LHCN-M2 (cell line): ENCODE measurements around the gene RRP1B. TPM values are rescaled to one million over a fixed set of nuclear protein-coding genes. Genes with fewer than 3 reads are reported as not detected.

Experiments
- DNase-seq: peaks from one replicate; pipeline ENCODE4 v3.0.0-alpha.2; 2012; ENCODE audit warnings: low read depth
- total RNA-seq: library from RNA; depleted of rRNA; stranded (reverse); fragments of >200 nt; gene quantifications from 2 replicates; pipeline ENCODE4 v1.2.3, GENCODE V29; 2014

The RRP1B gene
- total RNA-seq, 1 experiment from 2014 or later = 36.8 TPM

DNA sequence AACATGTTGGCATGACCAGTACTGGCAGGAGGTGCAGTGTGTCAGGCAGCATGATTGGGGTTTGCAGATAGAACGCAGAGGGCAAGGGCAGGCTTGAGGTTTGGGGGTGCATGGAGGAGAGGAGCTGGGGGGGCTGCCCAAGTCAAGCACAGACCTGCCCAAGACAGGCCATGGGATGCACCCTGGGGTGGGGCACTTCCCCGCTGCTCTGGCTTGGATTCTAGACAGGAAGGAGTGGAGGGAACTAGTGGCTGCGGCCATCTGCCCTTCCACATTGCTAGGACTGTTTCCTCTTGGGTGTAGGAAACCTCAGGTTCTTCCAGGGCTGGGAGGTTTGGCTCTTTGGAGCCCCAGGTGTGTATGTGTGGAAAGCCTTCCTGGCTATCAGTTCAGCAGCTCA is 62.6 kb downstream of the RRP1B start:
- no peak for DNase-seq

DNA sequence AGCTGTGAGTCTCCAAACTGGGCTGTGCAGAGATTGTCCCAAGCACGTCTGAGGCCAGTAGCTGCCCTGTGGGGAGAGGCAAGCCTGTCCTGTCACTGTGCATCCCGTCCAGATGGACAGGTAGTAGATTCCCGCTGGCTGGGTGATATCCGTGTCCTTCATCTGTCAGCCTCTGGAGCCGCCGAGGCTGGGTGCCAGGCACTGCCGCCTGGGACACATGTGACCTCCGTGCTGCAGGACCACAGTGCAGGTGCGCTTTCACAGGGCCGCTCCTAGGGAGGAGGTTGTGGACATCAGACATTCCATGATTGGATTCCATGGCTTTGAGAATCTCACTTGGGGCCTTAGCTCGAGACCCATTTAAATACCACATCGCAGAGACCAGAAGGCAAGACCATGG is 64.3 kb downstream of the RRP1B start:
- no peak for DNase-seq

- DNase-seq = no peak
These were observed 67.5 kb downstream of the RRP1B start for GRCh38 chr21:43726686-43727518.

GRCh38 chr21:43727519-43728153 is 68.3 kb downstream of the RRP1B start:
- peak; percentile 82 for DNase-seq

- no peak for DNase-seq
These were observed 68.8 kb downstream of the RRP1B start for GRCh38 chr21:43728154-43728466.

- DNase-seq = peak; percentile 97
These were observed 69.4 kb downstream of the RRP1B start for GRCh38 chr21:43728467-43729390.

GRCh38 chr21:43731476-43731875 is 72.1 kb downstream of the RRP1B start:
- DNase-seq = no peak

GRCh38 chr21:43731891-43732711 is 72.7 kb downstream of the RRP1B start:
- no peak for DNase-seq

- DNase-seq = no peak
These were observed 73.7 kb downstream of the RRP1B start for GRCh38 chr21:43733060-43733459.

GRCh38 chr21:43733529-43734071 is 74.2 kb downstream of the RRP1B start:
- DNase-seq = peak; percentile 80

DNA sequence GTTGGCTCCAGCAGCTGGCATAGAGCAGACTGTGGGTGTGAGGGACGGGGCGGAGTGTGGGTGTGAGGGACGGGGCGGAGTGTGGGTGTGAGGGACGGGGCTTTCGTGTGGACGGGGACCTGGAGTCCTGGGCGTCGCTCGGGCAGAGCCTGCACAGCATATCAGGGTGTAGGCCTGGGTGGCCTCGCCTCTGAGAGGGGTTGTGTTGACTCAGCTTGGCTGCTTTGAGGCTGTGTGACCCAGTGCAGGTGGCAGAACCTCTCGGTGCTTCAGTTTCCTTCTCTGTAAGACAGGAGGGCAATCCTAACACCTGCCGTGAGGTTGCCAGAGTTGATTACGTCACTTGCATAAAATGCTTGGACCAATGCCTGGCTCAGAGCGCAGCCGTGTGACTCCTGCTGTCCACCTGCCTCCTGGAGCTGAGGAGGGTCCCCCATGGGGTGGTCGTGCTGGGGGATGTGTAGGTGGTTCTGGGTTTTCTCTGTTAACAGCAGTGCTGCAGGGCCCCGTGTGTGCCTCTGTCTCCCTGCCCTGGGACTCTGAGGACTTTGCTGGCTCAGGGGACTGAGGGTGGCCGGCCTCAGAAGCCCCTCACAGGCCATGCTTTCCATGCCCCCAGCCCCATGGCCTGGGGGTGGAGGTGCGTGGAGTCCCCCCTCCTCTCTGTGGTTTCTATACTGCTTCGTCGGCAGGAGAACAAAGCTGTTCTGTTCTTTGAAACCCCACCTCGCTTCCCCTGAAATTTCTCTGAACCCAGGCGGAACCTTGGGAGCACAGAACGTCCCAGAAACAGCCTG is 75.0 kb downstream of the RRP1B start:
- DNase-seq = no peak

- peak; percentile 70 for DNase-seq
These were observed 75.5 kb downstream of the RRP1B start for GRCh38 chr21:43734928-43735229.

DNA sequence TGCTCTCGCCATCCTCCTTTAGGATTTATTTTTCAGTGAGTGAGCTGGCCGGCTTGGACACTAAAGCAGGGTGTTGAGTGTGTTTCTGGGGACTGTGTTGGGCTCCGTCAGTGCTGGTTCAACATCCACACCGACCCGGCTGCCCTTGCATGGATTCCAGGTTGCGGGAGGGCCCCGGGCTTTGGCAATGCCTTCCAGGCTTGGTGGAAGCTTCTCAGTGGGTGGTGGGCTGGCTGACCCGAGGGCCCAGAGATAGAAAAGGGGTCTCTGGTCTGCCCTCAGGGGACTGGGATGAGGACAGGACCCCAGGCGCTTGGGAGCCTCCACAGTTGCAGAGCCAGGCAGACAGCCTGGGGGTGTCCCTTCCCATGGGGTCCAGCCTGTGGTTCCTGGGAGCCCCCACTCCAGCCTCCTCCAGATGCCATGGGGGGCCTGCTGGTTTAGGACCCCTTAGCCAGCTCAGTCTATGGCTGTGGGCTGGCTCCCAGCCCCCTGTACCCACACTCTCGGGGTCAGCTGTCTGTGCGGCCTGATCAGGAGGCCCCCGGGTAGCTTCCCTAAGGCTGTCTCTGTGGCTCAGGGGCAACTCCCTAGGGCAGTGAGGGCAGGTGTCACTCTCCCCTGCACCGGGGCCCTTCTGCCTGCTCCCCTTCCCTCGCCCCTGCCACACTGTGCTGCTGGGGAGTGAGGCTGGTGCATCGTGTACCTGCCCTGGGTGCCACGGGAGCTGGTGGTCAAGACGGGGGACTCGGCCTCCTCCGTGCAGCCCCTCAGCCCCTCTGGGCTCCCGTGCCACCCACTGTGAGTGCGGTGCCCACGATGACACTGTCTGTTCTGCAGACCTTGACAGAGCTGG is 76.1 kb downstream of the RRP1B start:
- DNase-seq = no peak

DNA sequence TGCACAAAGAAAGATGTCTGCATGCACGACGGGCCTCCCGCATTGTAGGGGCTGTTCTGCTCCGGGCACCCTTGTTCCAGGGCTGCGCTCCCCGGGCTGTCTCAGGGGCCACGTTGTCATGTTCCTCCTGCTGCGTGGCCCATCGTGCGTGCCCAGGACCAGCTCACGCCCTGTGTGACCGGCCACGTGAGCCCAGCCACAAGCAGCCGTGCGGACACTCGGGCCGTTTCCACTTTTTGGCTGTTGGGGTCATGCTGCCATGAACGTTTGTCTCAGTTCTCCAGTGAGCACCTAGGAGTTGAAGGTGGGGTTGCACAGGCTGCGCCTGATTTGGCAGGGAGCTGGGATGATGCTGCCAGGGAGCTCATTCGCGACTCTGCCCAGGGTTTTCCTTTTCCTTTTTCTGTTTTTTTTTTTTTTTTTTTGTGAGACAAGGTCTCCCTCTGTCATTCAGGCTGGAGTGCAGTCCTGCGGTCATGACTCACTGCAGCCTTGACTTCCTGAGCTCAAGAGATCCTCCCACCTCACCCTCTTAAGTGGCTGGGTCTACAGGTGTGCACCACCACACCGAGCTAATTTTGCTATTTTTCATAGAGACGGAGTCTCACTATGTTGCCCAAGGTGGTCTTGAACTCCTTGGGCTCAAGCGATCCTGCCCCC is 77.0 kb downstream of the RRP1B start:
- DNase-seq = no peak

DNA sequence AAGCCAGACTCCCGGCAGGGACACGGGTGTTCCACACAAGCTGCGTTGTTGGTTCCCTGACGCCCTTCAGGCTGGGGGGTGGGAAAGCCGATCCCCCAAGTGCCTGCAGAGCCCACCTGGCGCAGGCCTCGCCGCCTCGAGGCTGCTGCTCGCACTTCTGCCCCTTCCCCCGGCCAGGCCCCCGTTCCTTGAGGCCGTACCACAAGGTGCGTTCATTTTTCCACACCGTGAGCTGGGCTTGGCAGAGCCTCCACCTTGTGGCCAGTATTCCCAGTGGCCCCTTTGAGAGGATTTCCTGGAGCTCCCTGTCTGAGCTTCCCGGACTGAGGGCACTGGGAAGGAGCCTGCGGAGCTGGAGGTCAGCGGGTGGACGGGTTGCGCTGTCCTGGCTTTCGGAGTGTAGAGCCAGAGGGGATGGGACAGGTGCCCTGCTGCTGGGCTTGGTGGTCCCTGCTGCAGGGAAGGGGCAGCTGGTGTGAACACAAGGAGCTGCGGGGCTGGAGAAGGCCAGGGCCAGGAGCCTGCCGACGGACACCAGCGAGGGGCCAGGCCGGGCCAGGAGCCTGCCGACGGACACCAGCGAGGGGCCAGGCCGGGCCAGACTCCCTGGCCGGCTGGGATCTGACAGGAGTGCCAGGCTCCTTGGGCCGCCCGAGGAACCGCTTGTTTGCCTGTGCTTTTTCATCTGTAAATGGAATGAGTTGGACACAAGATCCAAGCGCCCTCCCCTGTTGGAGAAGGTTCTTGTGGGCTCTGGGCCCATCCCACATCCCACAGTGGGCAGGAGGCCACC is 78.0 kb downstream of the RRP1B start:
- no peak for DNase-seq

DNA sequence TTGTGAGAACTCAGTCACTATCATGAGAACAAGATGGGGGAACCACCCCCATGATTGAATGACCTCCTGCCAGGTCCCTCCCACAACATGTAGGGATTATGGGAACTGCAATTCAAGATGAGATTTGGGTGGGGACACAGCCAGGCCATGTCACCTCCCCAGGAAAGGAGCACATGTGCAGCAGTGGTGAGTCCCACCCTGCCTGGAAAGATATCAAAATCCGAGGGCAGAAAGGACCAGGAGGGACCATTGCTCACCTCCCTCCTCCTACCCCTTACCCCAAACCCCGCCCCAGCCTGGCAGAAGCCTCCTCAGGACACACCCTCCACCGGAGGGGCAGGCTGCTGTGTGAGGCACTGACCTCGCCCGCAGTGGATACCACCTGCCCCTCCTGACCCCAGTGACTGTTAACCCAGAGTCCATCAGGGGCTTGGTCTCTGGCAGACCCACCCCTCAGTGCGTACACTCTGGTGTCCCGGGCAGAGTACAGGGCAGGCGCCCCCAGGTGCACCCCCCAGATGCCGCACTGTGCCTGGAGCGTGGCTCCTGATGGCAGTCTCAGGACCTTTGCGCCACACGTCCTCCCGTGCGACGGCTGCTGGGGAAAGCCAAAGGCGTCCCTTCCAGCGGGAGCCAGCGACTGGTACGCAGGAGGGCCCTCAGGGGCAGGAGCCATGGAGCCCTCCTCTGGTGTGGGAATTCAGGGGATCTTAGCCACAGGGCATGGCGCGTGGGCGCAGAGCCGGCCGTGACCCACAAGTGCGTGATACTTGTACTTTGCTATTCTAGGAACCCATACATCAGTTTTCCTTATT is 80.5 kb downstream of the RRP1B start:
- DNase-seq = no peak

GRCh38 chr21:43740497-43741156 is 81.3 kb downstream of the RRP1B start:
- peak; percentile 42 for DNase-seq
